Karpas-422 (cell line): Measurements from ENCODE around the gene MOGAT3. TPM values are rescaled to one million over a fixed set of nuclear protein-coding genes. Genes with fewer than 3 reads are reported as not detected.

Experiments used
- DNase-seq: peaks from one replicate; pipeline ENCODE4 v3.0.0-alpha.2; 2015
- H2AFZ ChIP-seq: fragments of 200-600 bp; sonication (generic); 2 replicates; pipeline ENCODE4 v1.6.1; 2014; ENCODE audit warnings: antibody characterized with exemption, low read length, mixed read lengths
- H3K27ac ChIP-seq: fragments of 200-600 bp; sonication (generic); 2 replicates; pipeline ENCODE4 v1.5.1; 2014; ENCODE audit warnings: mild to moderate bottlenecking, low read length, moderate library complexity
- H3K27me3 ChIP-seq: fragments of 200-600 bp; sonication (generic); 2 replicates; pipeline ENCODE4 v1.6.1; 2014; ENCODE audit warnings: low read length, mixed read lengths
- H3K36me3 ChIP-seq: fragments of 200-600 bp; sonication (generic); 2 replicates; pipeline ENCODE4 v1.6.1; 2014; ENCODE audit warnings: low read length, mixed read lengths; ENCODE audit not compliant: insufficient read depth
- H3K4me1 ChIP-seq: fragments of 200-600 bp; sonication (generic); 2 replicates; pipeline ENCODE4 v1.6.1; 2014; ENCODE audit warnings: mild to moderate bottlenecking, low read length, mixed read lengths
- H3K4me2 ChIP-seq: fragments of 200-600 bp; sonication (generic); 2 replicates; pipeline ENCODE4 v1.6.1; 2014; ENCODE audit warnings: low read length, low read depth, mild to moderate bottlenecking; ENCODE audit not compliant: poor library complexity, severe bottlenecking
- H3K4me3 ChIP-seq: fragments of 200-600 bp; sonication (generic); 2 replicates; pipeline ENCODE4 v1.5.1; 2014; ENCODE audit warnings: mild to moderate bottlenecking, antibody characterized with exemption, low read length, mixed read lengths
- H3K79me2 ChIP-seq: fragments of 200-600 bp; sonication (generic); 2 replicates; pipeline ENCODE4 v1.6.1; 2014; ENCODE audit warnings: mild to moderate bottlenecking, low read length, mixed read lengths
- H3K9ac ChIP-seq: fragments of 200-600 bp; sonication (generic); 2 replicates; pipeline ENCODE4 v1.6.0; 2014; ENCODE audit warnings: low read length
- H3K9me2 ChIP-seq: fragments of 200-600 bp; sonication (generic), shearing (Covaris generic); replicated peaks from 2 replicates; pipeline ENCODE4 v1.6.0; 2014; ENCODE audit warnings: mild to moderate bottlenecking, low read length, moderate library complexity; ENCODE audit not compliant: insufficient read depth
- H3K9me3 ChIP-seq: fragments of 300-700, 200-600 bp; sonication (generic); 2 replicates; pipeline ENCODE4 v1.6.1; 2014; ENCODE audit warnings: low read length, mixed read lengths
- H4K20me1 ChIP-seq: fragments of 200-600 bp; sonication (generic); 2 replicates; pipeline ENCODE4 v1.6.1; 2014; ENCODE audit warnings: mild to moderate bottlenecking, antibody characterized with exemption, low read length, low read depth; ENCODE audit not compliant: insufficient read depth
- total RNA-seq: library from RNA; depleted of rRNA; stranded (reverse); fragments of >200 nt; shearing (Covaris generic); gene quantifications from 2 replicates; pipeline ENCODE4 v1.2.3, GENCODE V29; 2014; ENCODE audit warnings: low replicate concordance

Gene MOGAT3
- total RNA-seq, 1 experiment from 2014 or later = not detected

- Histone ChIP-seq H3K4me3 (no peak overlapping the region), H3K9ac (no peak overlapping the region), H3K9me3 (no peaks in the 10 kb centered on the region), H3K27ac (no peak overlapping the region), H2AFZ (no peak overlapping the region), H3K79me2 (no peaks in the 10 kb centered on the region), H3K4me1 (peaks cover 19% of the 10 kb centered on the region), H3K4me2 (peak overlapping the region; percentile 22), H3K27me3 (no peaks in the 10 kb centered on the region), H4K20me1 (peaks cover 18% of the 10 kb centered on the region), H3K36me3 (no peaks in the 10 kb centered on the region), H3K9me2 (no peaks in the 10 kb centered on the region)
- peak; percentile 92 for DNase-seq
Measured at GRCh38 chr7:101169838-101170551, 30.8 kb downstream of the MOGAT3 start.

- peak; percentile 54 for DNase-seq
- Histone ChIP-seq H3K9me2 (no peaks in the 10 kb centered on the region), H3K27me3 (no peaks in the 10 kb centered on the region), H3K4me3 (no peak overlapping the region), H3K9me3 (no peaks in the 10 kb centered on the region), H3K27ac (no peak overlapping the region), H3K79me2 (0 out of 2 replicates have a peak, but pooled peaks cover under 1% of the 10 kb centered on the region), H3K4me1 (peaks cover 26% of the 10 kb centered on the region), H3K9ac (no peak overlapping the region), H2AFZ (no peak overlapping the region), H3K4me2 (peak overlapping the region; percentile 22), H4K20me1 (peaks cover 25% of the 10 kb centered on the region), H3K36me3 (no peaks in the 10 kb centered on the region)
Measured at GRCh38 chr7:101169110-101169837, 31.6 kb downstream of the MOGAT3 start.

- H2AFZ ChIP-seq = no peak overlapping the region
- H4K20me1 ChIP-seq = peaks cover 30% of the 10 kb centered on the region
- H3K9ac ChIP-seq = no peak overlapping the region
- no peak overlapping the region for H3K4me2 ChIP-seq
- H3K27ac ChIP-seq = no peak overlapping the region
- H3K9me3 ChIP-seq = no peaks in the 10 kb centered on the region
- H3K27me3 ChIP-seq = no peaks in the 10 kb centered on the region
- no peaks in the 10 kb centered on the region for H3K9me2 ChIP-seq
- no peak for DNase-seq
- H3K79me2 ChIP-seq = 0 out of 2 replicates have a peak, but pooled peaks cover 5% of the 10 kb centered on the region
- H3K36me3 ChIP-seq = no peaks in the 10 kb centered on the region
- peaks cover 30% of the 10 kb centered on the region for H3K4me1 ChIP-seq
- H3K4me3 ChIP-seq = no peak overlapping the region
Measured at GRCh38 chr7:101168412-101169049, 32.3 kb downstream of the MOGAT3 start.

GRCh38 chr7:101167645-101168411 is 33.0 kb downstream of the MOGAT3 start:
- H3K9me3 ChIP-seq = no peaks in the 10 kb centered on the region
- H3K4me2 ChIP-seq = no peak overlapping the region
- H3K9me2 ChIP-seq = no peaks in the 10 kb centered on the region
- H3K4me3 ChIP-seq = no peak overlapping the region
- no peak overlapping the region for H2AFZ ChIP-seq
- H3K36me3 ChIP-seq = no peaks in the 10 kb centered on the region
- H3K27ac ChIP-seq = no peak overlapping the region
- DNase-seq = peak; percentile 60
- H3K79me2 ChIP-seq = 0 out of 2 replicates have a peak, but pooled peaks cover 5% of the 10 kb centered on the region
- H3K27me3 ChIP-seq = no peaks in the 10 kb centered on the region
- peaks cover 33% of the 10 kb centered on the region for H3K4me1 ChIP-seq
- no peak overlapping the region for H3K9ac ChIP-seq
- peaks cover 30% of the 10 kb centered on the region for H4K20me1 ChIP-seq

- Histone ChIP-seq H3K27me3 (no peaks in the 10 kb centered on the region), H3K9me3 (no peaks in the 10 kb centered on the region), H4K20me1 (peaks cover 30% of the 10 kb centered on the region), H3K9ac (no peak overlapping the region), H3K4me1 (peaks cover 40% of the 10 kb centered on the region), H3K27ac (no peak overlapping the region), H3K9me2 (no peaks in the 10 kb centered on the region), H3K79me2 (0 out of 2 replicates have a peak, but pooled peaks cover 5% of the 10 kb centered on the region), H3K36me3 (no peaks in the 10 kb centered on the region), H3K4me2 (no peak overlapping the region), H3K4me3 (no peak overlapping the region), H2AFZ (no peak overlapping the region)
- DNase-seq = no peak
Measured at GRCh38 chr7:101166909-101167644, 33.8 kb downstream of the MOGAT3 start.

- Histone ChIP-seq H3K4me1 (peaks cover 42% of the 10 kb centered on the region), H3K9ac (no peak overlapping the region), H4K20me1 (peaks cover 30% of the 10 kb centered on the region), H3K4me2 (no peak overlapping the region), H3K27ac (no peak overlapping the region), H3K79me2 (0 out of 2 replicates have a peak, but pooled peaks cover 5% of the 10 kb centered on the region), H2AFZ (no peak overlapping the region), H3K27me3 (no peaks in the 10 kb centered on the region), H3K9me3 (no peaks in the 10 kb centered on the region), H3K9me2 (no peaks in the 10 kb centered on the region), H3K4me3 (no peak overlapping the region), H3K36me3 (no peaks in the 10 kb centered on the region)
- DNase-seq = no peak
Measured at GRCh38 chr7:101166648-101166908, 34.3 kb downstream of the MOGAT3 start.

- Histone ChIP-seq H3K4me1 (peaks cover 42% of the 10 kb centered on the region), H3K79me2 (0 out of 2 replicates have a peak, but pooled peaks cover 5% of the 10 kb centered on the region), H3K9me2 (no peaks in the 10 kb centered on the region), H3K4me3 (no peak overlapping the region), H3K9me3 (no peaks in the 10 kb centered on the region), H3K9ac (no peak overlapping the region), H3K27ac (no peak overlapping the region), H4K20me1 (peaks cover 30% of the 10 kb centered on the region), H3K27me3 (no peaks in the 10 kb centered on the region), H3K4me2 (peak overlapping the region; percentile 28), H2AFZ (no peak overlapping the region), H3K36me3 (no peaks in the 10 kb centered on the region)
- no peak for DNase-seq
Measured at GRCh38 chr7:101165958-101166647, 34.7 kb downstream of the MOGAT3 start.
